Suppressor macrophage treated with lipopolysaccharide for 1 hour (primary cell): ENCODE results near the gene FARS2.

Source experiments
- DNase-seq, 3 donors: peaks; one replicate each; pipeline ENCODE4 v3.0.0-alpha.2; 2020 to 2022

The FARS2 gene

DNA sequence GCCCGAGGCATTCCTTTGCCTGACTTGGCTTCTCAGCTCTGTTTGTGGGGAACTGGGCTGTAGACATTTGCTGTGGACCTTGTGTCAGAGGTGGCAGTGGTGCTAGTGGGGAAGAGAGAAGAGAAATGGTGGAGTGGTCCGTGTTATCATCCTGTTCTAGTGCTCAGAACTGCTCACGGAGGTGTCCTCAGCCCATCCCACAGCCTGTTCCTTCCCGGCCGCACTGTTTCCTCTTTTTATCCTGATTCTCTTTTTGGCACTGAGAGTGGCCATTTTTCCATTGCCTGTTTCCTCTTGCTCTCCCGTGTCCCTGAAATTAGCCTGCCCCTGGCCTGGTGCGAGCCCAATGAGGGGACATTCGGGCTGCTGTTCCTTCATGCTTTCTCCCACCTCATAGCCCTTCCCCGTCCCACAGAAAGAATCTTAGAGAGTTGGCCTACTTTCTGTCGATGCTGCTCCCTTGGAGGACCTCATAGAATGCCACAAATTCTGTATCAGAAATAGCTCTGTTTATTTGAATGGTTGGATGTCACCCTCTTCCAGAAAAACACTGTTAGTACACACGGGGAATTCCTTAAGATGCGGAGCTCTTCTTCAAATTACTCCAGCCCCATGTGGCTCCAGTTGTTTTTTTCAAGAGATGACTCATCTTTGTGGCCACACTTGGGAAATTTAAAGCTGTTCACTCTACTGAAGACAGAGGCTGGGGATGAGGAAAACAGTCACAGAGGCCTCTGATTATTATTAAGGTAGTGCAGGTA lies 26.1 kb downstream of the FARS2 start:
- DNase-seq = peak; percentile 79 to 91 (median 91)

- no peak for DNase-seq
These were observed 26.6 kb downstream of the FARS2 start for GRCh38 chr6:5287966-5288297.

GRCh38 chr6:5290097-5290496 lies 28.8 kb downstream of the FARS2 start:
- no peak for DNase-seq

DNA sequence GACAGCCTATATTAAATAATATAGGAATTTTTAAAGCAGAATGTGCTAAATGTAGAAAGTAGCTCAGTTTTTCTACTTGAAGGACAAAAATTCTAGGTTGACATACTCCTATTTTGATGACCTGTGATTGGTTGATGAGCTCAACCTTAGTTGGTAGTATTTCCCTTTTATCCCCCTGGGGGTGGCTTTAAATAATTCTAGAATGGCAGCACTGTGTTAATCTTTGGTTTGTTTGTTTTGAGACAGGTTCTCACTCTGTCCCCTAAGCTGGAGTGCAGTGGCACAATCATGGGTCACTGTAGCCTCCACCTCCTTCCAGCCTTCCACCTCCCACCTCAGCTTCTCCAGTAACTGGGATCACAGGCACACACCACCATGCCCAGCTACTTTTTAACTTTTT lies 29.2 kb downstream of the FARS2 start:
- DNase-seq = no peak

DNA sequence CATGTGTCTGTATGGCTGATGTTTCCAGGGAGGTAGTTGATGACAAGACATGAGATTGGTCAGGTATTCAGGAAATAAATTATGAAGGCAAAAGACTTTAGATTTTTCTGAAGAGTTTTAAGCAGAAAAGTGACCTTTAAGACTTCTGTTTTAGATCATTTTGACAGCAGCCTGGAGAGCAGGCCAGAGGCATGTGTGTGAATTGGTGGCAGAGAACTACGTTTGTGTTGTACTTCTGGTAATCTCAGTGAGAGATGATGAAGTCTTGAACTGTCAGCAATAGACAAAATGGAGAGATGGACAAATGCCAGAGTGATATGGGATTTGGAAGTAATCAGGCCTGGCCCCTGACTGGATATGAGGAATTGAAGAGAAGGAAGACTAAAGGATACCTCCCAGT lies 30.8 kb downstream of the FARS2 start:
- no peak for DNase-seq

DNA sequence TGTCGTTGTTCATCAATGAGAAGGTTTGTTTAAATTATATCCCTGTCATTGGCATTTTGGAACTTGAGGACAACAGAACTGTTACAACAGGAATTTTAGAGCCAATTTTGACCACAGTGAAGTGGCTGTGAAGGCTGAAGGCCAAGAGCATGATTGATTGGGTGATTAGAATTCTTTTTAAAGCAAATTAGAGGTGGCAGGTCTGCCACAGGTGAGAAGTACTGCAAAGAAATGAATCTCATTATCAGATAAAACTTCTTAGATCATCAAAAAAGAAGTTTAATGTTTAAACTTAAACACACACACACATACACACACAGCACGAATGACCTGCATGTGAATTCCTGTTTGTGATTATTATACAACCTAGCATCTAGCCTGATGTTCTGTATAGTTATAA lies 32.4 kb downstream of the FARS2 start:
- DNase-seq = no peak

DNA sequence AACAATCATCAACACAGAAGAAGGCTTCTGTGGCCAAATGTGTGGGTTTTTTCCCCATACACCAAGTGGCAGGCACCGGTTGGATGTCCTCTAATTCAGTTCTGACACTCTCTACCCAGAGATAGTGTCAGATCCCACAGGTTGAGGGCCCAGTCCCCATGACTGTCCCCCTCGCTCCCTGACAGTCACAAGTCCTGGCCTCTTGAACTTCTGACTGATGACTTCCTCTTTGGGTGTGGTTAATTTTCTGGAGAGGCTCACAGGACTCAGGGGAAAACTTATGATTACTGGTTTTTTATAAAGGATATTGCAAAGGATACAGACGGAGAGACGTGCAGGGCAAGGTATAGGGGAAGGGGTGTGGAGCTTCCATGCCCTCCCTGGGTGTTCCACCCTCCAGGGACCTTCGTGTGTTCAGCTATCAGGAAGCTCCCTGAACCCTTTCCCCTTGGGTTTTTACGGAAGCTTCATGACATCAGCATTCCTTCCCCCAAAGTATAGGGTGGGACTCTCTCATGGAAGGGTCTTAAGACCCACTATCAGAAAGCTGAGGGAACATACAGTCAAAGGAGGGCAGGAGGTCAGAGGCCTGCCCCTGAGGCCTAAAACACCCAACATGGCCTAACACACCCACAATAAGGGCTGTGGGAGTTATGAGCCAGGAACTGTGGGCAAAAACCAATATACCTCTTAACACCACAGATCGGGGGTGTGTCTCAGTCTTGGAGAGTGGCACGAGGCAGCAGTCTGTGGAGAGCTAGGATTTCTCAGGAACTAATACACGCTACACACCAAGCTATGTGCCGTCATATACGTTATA lies 33.3 kb downstream of the FARS2 start:
- DNase-seq = peak; percentile 66 to 71 (median 68)

- DNase-seq = no peak
These were observed 34.3 kb downstream of the FARS2 start for GRCh38 chr6:5295623-5296022.

- peak; percentile 26 to 47 (median 46) for DNase-seq
These were observed 39.0 kb downstream of the FARS2 start for GRCh38 chr6:5300206-5300764.

GRCh38 chr6:5302220-5302946 lies 41.1 kb downstream of the FARS2 start:
- no peak for DNase-seq

- DNase-seq = peak in 2 of 3 donors; percentile 19 to 23
These were observed 41.8 kb downstream of the FARS2 start for GRCh38 chr6:5302995-5303622.

DNA sequence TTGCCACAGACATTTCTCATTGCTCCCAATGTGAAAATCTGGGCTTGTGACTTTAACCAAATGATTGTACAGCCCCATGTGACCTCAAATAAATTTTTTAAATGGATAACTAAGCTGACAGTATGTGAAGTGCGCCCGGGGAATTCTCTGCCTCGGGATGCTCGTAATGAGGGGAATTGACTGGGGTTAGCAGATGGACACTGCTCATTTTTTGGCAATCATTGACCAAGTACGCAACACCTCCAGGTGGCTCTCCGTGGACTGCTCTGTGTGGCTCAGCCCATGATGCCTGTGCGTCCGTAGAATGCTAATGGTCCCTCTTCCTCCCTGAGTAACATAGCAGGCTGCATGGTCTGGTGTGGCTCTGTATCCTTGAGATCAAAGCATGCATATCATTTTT lies 42.4 kb downstream of the FARS2 start:
- no peak for DNase-seq

DNA sequence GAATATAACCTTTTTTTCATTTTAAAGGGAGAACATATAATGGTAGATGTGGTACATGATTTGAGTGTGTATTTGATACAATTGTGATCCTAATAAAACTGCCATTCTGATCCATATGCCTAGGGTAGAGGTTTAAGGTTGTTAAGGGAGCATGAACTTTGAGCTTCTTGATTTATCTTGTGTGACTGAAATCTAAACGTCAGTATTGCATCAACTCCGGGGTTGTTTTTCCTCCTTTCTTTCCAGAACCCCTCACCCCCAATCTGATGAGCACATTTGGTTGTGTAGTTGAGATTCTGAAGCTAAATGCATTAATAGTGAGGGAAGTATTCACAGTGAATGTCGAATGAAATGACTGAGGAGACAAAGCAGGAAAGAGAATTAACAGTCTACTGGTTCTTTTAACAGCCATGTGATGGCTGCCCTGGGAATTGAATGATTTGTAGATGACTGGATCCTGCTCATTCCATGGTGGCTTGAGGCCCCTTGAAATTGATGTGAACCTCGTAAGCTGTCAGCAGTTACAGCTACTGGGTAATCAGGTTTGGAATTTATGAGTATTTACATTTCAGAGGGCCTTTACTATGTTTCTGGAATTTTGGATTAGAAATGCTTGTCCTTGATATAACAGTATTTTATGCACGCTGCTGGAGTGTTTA lies 44.8 kb downstream of the FARS2 start:
- DNase-seq = no peak

GRCh38 chr6:5307058-5307457 lies 45.7 kb downstream of the FARS2 start:
- no peak for DNase-seq

GRCh38 chr6:5308066-5308465 lies 46.8 kb downstream of the FARS2 start:
- no peak for DNase-seq

GRCh38 chr6:5314191-5314865 lies 53.0 kb downstream of the FARS2 start:
- DNase-seq = no peak

GRCh38 chr6:5315881-5316280 lies 54.6 kb downstream of the FARS2 start:
- no peak for DNase-seq

- DNase-seq = no peak
These were observed 55.6 kb downstream of the FARS2 start for GRCh38 chr6:5316951-5317350.

GRCh38 chr6:5318617-5319272 lies 57.4 kb downstream of the FARS2 start:
- no peak for DNase-seq

DNA sequence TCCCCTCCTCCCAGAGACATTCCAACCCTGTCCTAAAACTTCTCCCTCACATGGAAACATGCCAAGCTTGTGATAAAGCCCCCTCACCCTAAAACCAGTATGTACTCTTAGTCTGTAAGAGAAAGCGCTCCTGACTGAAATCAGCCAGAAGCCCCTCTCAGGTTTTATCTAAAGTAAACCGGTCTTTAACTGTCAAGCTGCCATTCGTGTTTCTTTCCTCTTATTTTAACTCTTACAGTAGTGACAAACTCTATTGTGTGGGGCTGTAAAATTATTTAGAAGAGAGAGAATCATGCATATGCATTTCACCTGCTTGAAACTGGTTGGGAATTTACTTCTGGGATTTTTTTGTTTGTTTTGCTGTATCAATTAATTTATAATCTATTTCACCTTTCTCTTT lies 62.7 kb downstream of the FARS2 start:
- no peak for DNase-seq

- DNase-seq = no peak
These were observed 63.9 kb downstream of the FARS2 start for GRCh38 chr6:5325173-5325572.
